ENCODE measurements around the gene PHF20.
"Not testable (repeated sequence)": the region's sequence is repeated elsewhere in the genome, so short reads cannot be mapped to it uniquely, and the experiment has no call there.

The PHF20 gene

GRCh38 chr20:35849706-35850105 is 77.9 kb downstream of the PHF20 start:
- Mint-ChIP-seq H3K27me3 (ENCODE audit: low read depth, poor library complexity) (no peaks in the 10 kb centered on the region), H3K36me3 (ENCODE audit: low read depth) (peaks cover 69% of the 10 kb centered on the region), H3K9me3 (peaks cover 4% of the 10 kb centered on the region), H3K27ac (peak overlapping the region; percentile 21), H3K4me3 (no peak overlapping the region), H3K4me1 (peaks cover 9% of the 10 kb centered on the region)
- no peak for DNase-seq
- TF ChIP-seq, protein P1, sequence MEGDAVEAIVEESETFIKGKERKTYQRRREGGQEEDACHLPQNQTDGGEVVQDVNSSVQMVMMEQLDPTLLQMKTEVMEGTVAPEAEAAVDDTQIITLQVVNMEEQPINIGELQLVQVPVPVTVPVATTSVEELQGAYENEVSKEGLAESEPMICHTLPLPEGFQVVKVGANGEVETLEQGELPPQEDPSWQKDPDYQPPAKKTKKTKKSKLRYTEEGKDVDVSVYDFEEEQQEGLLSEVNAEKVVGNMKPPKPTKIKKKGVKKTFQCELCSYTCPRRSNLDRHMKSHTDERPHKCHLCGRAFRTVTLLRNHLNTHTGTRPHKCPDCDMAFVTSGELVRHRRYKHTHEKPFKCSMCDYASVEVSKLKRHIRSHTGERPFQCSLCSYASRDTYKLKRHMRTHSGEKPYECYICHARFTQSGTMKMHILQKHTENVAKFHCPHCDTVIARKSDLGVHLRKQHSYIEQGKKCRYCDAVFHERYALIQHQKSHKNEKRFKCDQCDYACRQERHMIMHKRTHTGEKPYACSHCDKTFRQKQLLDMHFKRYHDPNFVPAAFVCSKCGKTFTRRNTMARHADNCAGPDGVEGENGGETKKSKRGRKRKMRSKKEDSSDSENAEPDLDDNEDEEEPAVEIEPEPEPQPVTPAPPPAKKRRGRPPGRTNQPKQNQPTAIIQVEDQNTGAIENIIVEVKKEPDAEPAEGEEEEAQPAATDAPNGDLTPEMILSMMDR (IDR thresholded peaks at IDR 0.05), result no peak

DNA sequence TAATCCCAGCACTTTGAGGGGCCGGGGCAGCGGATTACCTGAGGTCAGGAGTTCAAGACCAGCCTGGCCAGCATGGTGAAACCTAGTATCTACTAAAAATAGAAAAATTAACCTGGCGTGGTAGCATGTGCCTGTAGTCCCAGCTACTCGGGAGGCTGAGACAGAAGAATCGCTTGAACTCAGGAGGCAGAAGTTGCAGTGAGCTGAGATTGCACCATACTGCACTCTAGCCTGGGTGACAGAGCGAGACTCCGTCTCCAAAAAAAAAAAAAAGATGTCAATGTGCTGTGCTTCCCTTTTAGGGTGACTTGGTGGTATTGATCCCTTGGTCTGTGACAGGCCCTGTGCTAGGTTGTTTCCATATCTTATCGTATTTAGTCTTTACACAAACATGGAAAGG is 79.8 kb downstream of the PHF20 start:
- not testable (repeated sequence) for H3K27me3 Mint-ChIP-seq (ENCODE audit: low read depth, poor library complexity); DNase-seq; H3K27ac Mint-ChIP-seq; H3K4me3 Mint-ChIP-seq; H3K9me3 Mint-ChIP-seq; H3K4me1 Mint-ChIP-seq
- peaks cover 61% of the 10 kb centered on the region for H3K36me3 Mint-ChIP-seq (ENCODE audit: low read depth)

DNA sequence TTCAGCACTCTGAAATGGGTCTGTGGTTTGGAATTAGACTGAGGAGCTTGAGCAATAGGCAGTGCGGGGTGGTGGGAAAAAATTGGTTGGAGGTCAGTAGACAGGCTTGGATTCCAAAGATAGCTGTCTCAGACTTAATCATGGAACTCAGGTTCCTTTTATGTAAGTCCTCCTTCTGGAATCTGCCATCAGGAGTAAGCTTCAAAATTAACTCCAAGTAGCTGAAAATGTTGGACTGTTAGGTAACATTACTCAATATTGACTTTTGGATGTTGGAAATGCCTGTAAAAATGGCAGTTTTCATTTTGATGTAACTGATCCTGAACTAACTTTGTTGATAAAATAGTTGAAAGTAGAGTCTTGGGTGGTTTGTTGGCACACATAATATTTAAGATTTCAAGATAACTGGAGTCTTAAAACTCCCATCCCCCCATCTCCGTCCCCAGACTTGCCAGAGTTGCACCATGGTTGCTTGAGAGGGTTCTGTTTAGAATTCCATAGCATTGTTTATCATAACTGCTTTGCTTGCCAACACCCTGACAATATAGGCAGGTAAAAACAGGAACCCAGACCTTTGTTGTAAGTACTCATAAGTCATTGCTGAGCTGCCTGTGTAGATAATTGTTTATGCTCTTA is 83.0 kb downstream of the PHF20 start:
- H3K4me3 Mint-ChIP-seq, result no peak overlapping the region
- no peak for DNase-seq
- no peaks in the 10 kb centered on the region for H3K4me1 Mint-ChIP-seq
- no peaks in the 10 kb centered on the region for H3K27me3 Mint-ChIP-seq (ENCODE audit: low read depth, poor library complexity)
- H3K9me3 Mint-ChIP-seq, result no peaks in the 10 kb centered on the region
- TF ChIP-seq, protein P1 (IDR thresholded peaks at IDR 0.05), result no peak
- H3K27ac Mint-ChIP-seq, result no peak overlapping the region
- H3K36me3 Mint-ChIP-seq (ENCODE audit: low read depth), result peaks cover 62% of the 10 kb centered on the region

DNA sequence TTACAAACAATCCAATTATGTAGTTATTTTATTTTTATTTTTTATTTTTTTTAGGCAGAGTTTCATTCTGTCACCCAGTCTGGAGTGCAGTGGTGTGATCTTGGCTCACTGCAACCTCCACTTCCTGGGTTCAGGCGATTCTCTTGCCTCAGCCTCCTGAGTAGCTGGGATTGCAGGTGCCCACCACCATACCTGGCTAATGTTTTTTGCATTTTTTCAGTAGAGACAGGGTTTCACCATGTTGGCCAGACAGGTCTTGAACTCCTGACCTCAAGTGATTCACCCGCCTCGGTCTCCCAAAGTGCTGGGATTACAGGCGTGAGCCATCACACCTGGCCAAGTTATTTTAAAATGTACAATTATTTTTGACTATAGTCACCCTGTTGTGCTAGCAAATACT is 83.8 kb downstream of the PHF20 start:
- H3K4me1 Mint-ChIP-seq; H3K9me3 Mint-ChIP-seq; H3K27me3 Mint-ChIP-seq (ENCODE audit: low read depth, poor library complexity); H3K4me3 Mint-ChIP-seq; H3K27ac Mint-ChIP-seq; DNase-seq: not testable (repeated sequence)
- peaks cover 60% of the 10 kb centered on the region for H3K36me3 Mint-ChIP-seq (ENCODE audit: low read depth)

GRCh38 chr20:35856866-35857265 is 85.1 kb downstream of the PHF20 start:
- Mint-ChIP-seq H3K27me3 (ENCODE audit: low read depth, poor library complexity) (no peaks in the 10 kb centered on the region), H3K4me1 (no peaks in the 10 kb centered on the region), H3K4me3 (no peak overlapping the region), H3K36me3 (ENCODE audit: low read depth) (peaks cover 50% of the 10 kb centered on the region), H3K27ac (peak overlapping the region; percentile 2), H3K9me3 (no peaks in the 10 kb centered on the region)
- no peak for DNase-seq
- TF ChIP-seq, protein P1 (IDR thresholded peaks at IDR 0.05), result no peak

- peaks cover 4% of the 10 kb centered on the region for H3K4me1 Mint-ChIP-seq
- H3K9me3 Mint-ChIP-seq, result no peaks in the 10 kb centered on the region
- no peaks in the 10 kb centered on the region for H3K27me3 Mint-ChIP-seq (ENCODE audit: low read depth, poor library complexity)
- DNase-seq, result no peak
- no peak overlapping the region for H3K4me3 Mint-ChIP-seq
- H3K36me3 Mint-ChIP-seq (ENCODE audit: low read depth), result peaks cover 31% of the 10 kb centered on the region
- TF ChIP-seq, protein P1 (IDR thresholded peaks at IDR 0.05), result no peak
- peak overlapping the region; percentile 34 for H3K27ac Mint-ChIP-seq
These were observed 94.8 kb downstream of the PHF20 start for GRCh38 chr20:35866418-35867202.

Data from nephron progenitor cell (in vitro differentiated cells).